Panc1 (cell line): Measurements from ENCODE around the gene NT5C1B.

Source experiments
- CTCF ChIP-seq: fragments of 450-650 bp; IDR thresholded peaks from 2 replicates; pipeline ENCODE4 v1.5.1; 2017; ENCODE audit warnings: mild to moderate bottlenecking
- POLR2AphosphoS5 ChIP-seq: IDR thresholded peaks from 2 replicates; pipeline ENCODE4 v1.6.1; 2012; ENCODE audit warnings: mild to moderate bottlenecking, low read depth, low read length, moderate library complexity
- TCF7L2 ChIP-seq: IDR thresholded peaks from 2 replicates; pipeline ENCODE4 v1.6.1; 2011; ENCODE audit warnings: mild to moderate bottlenecking, low read depth, low read length, inconsistent platforms
- TF ChIP-seq, protein P1 (sequence below), 2 experiments: IDR thresholded peaks; 2 replicates each; pipeline ENCODE4 v1.6.1; 2011 to 2012; ENCODE audit warnings: low read depth in 2 of 2, control low read depth in 1 of 2, low read length in 1 of 2, mild to moderate bottlenecking in 1 of 2, moderate library complexity in 1 of 2; ENCODE audit not compliant: insufficient read depth in 1 of 2

DNA sequence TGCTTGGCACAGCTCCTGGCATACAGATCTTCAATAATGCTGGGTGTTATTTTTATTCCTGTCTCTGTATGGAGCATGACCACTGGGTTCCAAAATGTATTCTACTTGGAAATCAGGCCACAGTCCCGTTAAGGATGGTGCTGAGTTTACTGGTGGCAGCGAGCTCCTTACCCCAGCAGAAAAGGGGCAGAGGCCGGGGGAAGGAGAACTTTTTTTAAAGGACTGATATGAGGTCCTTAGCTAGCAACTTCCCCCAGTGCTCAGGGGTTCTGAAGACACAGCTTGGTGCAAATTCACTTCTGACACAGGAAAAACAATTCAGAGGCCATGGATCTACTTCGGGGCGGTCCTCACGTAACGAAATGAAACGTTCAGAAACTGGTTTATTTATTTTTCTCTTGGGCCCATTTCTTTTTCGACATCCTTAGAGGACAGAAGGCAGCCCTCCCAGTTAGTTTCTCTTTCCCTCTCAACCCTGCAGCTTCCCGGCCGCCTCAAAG is 29.8 kb downstream of the NT5C1B start:
- no peak for TF ChIP-seq CTCF
- TF ChIP-seq POLR2AphosphoS5, result no peak
- no peak for TF ChIP-seq TCF7L2
- TF ChIP-seq, protein P1, sequence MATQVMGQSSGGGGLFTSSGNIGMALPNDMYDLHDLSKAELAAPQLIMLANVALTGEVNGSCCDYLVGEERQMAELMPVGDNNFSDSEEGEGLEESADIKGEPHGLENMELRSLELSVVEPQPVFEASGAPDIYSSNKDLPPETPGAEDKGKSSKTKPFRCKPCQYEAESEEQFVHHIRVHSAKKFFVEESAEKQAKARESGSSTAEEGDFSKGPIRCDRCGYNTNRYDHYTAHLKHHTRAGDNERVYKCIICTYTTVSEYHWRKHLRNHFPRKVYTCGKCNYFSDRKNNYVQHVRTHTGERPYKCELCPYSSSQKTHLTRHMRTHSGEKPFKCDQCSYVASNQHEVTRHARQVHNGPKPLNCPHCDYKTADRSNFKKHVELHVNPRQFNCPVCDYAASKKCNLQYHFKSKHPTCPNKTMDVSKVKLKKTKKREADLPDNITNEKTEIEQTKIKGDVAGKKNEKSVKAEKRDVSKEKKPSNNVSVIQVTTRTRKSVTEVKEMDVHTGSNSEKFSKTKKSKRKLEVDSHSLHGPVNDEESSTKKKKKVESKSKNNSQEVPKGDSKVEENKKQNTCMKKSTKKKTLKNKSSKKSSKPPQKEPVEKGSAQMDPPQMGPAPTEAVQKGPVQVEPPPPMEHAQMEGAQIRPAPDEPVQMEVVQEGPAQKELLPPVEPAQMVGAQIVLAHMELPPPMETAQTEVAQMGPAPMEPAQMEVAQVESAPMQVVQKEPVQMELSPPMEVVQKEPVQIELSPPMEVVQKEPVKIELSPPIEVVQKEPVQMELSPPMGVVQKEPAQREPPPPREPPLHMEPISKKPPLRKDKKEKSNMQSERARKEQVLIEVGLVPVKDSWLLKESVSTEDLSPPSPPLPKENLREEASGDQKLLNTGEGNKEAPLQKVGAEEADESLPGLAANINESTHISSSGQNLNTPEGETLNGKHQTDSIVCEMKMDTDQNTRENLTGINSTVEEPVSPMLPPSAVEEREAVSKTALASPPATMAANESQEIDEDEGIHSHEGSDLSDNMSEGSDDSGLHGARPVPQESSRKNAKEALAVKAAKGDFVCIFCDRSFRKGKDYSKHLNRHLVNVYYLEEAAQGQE (IDR thresholded peaks at IDR 0.05; ENCODE audit: insufficient read depth in 1 of 2, low read depth in 2 of 2, low read length in 1 of 2), result no peak
